GM23248 (cell line): ENCODE data around the gene BTBD18.

Experiments used
- EZH2 ChIP-seq: fragments of 200-600 bp; sonication (generic); IDR thresholded peaks from 2 replicates; pipeline ENCODE4 v1.6.1; 2018; ENCODE audit warnings: antibody characterized with exemption, mild to moderate bottlenecking; ENCODE audit not compliant: insufficient read depth, poor library complexity, severe bottlenecking
- EZH2phosphoT487 ChIP-seq: fragments of 200-600 bp; sonication (generic); IDR thresholded peaks from 2 replicates; pipeline ENCODE4 v1.6.1; 2018; ENCODE audit warnings: antibody characterized with exemption, moderate library complexity, mild to moderate bottlenecking, low read depth; ENCODE audit not compliant: insufficient read depth

- TF ChIP-seq EZH2phosphoT487 (no peak), EZH2 (no peak)
Measured at GRCh38 chr11:57786436-57786835, 34.8 kb upstream of the BTBD18 start.
